Activated T-cell treated with anti-CD3 and anti-CD28 coated beads, Interleukin-2, amount 50 U/mL, for 72 hours (primary cell): ENCODE measurements around the gene MTMR10. TPM values are rescaled to one million over a fixed set of nuclear protein-coding genes. Genes with fewer than 3 reads are reported as not detected.

ENCODE experiments used
- ATAC-seq, 2 donors: fragments of 150-1000 bp; cut with Tn5 transposase; replicated peaks in 1 of 2; 2 replicates each; pipeline ENCODE4 v1.10.0; 2021; ENCODE audit warnings: moderate library complexity in 2 of 2, mild to moderate bottlenecking in 1 of 2
- DNase-seq, 2 donors: peaks; one replicate each; pipeline ENCODE4 v3.0.0; 2021 to 2022; ENCODE audit warnings: mixed read lengths in 1 of 2
- H3K27ac Mint-ChIP-seq: one replicate; pipeline ENCODE4 v1.8.0; 2022; ENCODE audit warnings: mild to moderate bottlenecking, moderate library complexity, mixed read lengths
- H3K27me3 Mint-ChIP-seq: one replicate; pipeline ENCODE4 v1.8.0; 2022; ENCODE audit warnings: low read depth, mixed read lengths
- H3K36me3 Mint-ChIP-seq, 2 donors: one replicate each; pipeline ENCODE4 v1.8.0; 2022; ENCODE audit warnings: mixed read lengths in 2 of 2, mild to moderate bottlenecking in 1 of 2; ENCODE audit not compliant: insufficient read depth in 2 of 2
- H3K4me1 Mint-ChIP-seq: one replicate; pipeline ENCODE4 v1.8.0; 2022; ENCODE audit warnings: low read depth, mixed read lengths
- H3K4me3 Mint-ChIP-seq, 2 donors: one replicate each; pipeline ENCODE4 v1.8.0; 2022; ENCODE audit warnings: mild to moderate bottlenecking in 2 of 2, mixed read lengths in 2 of 2, moderate library complexity in 2 of 2
- H3K9me3 Mint-ChIP-seq, 2 donors: one replicate each; pipeline ENCODE4 v1.8.0; 2022; ENCODE audit warnings: mixed read lengths in 2 of 2
- total RNA-seq, 2 donors: library from RNA; stranded (reverse); gene quantifications; one replicate each; pipeline ENCODE4 v1.2.3, GENCODE V29; 2022

The MTMR10 gene
- total RNA-seq, 2 donors from 2014 or later, result 22.3 to 24.3 TPM

GRCh38 chr15:31001702-31002101 lies 10.3 kb upstream of the MTMR10 start:
- H3K36me3 Mint-ChIP-seq, result no peaks in the 10 kb centered on the region
- ATAC-seq (no peak), DNase-seq (no peak)
- no peak overlapping the region for H3K27ac Mint-ChIP-seq
- peaks cover 14% of the 10 kb centered on the region for H3K27me3 Mint-ChIP-seq
- peaks cover 12% of the 10 kb centered on the region for H3K4me1 Mint-ChIP-seq
- H3K4me3 Mint-ChIP-seq, result no peak overlapping the region
- no peaks in the 10 kb centered on the region for H3K9me3 Mint-ChIP-seq

- H3K4me1 Mint-ChIP-seq, result peaks cover 6% of the 10 kb centered on the region
- ATAC-seq (no peak), DNase-seq (no peak)
- H3K36me3 Mint-ChIP-seq, result no peaks in the 10 kb centered on the region
- no peak overlapping the region for H3K4me3 Mint-ChIP-seq
- no peak overlapping the region for H3K27ac Mint-ChIP-seq
- no peaks in the 10 kb centered on the region for H3K9me3 Mint-ChIP-seq
- peaks cover 6% of the 10 kb centered on the region for H3K27me3 Mint-ChIP-seq
These were observed 8.3 kb upstream of the MTMR10 start for GRCh38 chr15:30999729-31000128.

- H3K27me3 Mint-ChIP-seq, result no peaks in the 10 kb centered on the region
- no peaks in the 10 kb centered on the region for H3K36me3 Mint-ChIP-seq
- DNase-seq, result no peak
- ATAC-seq, result no peak
- H3K4me1 Mint-ChIP-seq, result peaks cover 4% of the 10 kb centered on the region
- H3K27ac Mint-ChIP-seq, result no peak overlapping the region
- no peaks in the 10 kb centered on the region for H3K9me3 Mint-ChIP-seq
- no peak overlapping the region for H3K4me3 Mint-ChIP-seq
These were observed 5.8 kb upstream of the MTMR10 start for GRCh38 chr15:30997270-30997669.

GRCh38 chr15:30992249-30992864 lies 929 bp upstream of the MTMR10 start:
- Mint-ChIP-seq H3K27me3 (no peaks in the 10 kb centered on the region), H3K9me3 (no peaks in the 10 kb centered on the region), H3K4me1 (peaks cover 35% of the 10 kb centered on the region), H3K36me3 (no peaks in the 10 kb centered on the region), H3K4me3 (peak overlapping the region; percentile 87 to 88), H3K27ac (peak overlapping the region; percentile 79)
- DNase-seq, result no peak
- ATAC-seq, result no peak

GRCh38 chr15:30990446-30991254 lies 778 bp downstream of the MTMR10 start:
- Mint-ChIP-seq H3K9me3 (no peaks in the 10 kb centered on the region), H3K27me3 (no peaks in the 10 kb centered on the region), H3K4me3 (peak overlapping the region; percentile 95 to 98), H3K36me3 (no peaks in the 10 kb centered on the region), H3K27ac (peak overlapping the region; percentile 96), H3K4me1 (peaks cover 38% of the 10 kb centered on the region)
- DNase-seq (no peak), ATAC-seq (peak in 1 of 2 donors; percentile 6)

GRCh38 chr15:30990036-30990435 lies 1.4 kb downstream of the MTMR10 start:
- H3K4me3 Mint-ChIP-seq, result peak overlapping the region; percentile 95 to 98
- DNase-seq (peak in 1 of 2 donors; percentile 6), ATAC-seq (no peak)
- H3K9me3 Mint-ChIP-seq, result no peaks in the 10 kb centered on the region
- H3K27ac Mint-ChIP-seq, result peak overlapping the region; percentile 96
- H3K36me3 Mint-ChIP-seq, result no peaks in the 10 kb centered on the region
- H3K4me1 Mint-ChIP-seq, result peaks cover 44% of the 10 kb centered on the region
- no peaks in the 10 kb centered on the region for H3K27me3 Mint-ChIP-seq

GRCh38 chr15:30985081-30985531 lies 6.3 kb downstream of the MTMR10 start:
- H3K36me3 Mint-ChIP-seq, result peaks cover 0 to 8% of the 10 kb centered on the region in 2 donors
- peaks cover 54% of the 10 kb centered on the region for H3K4me1 Mint-ChIP-seq
- H3K9me3 Mint-ChIP-seq, result no peaks in the 10 kb centered on the region
- ATAC-seq (no peak), DNase-seq (no peak)
- H3K4me3 Mint-ChIP-seq, result no peak overlapping the region
- H3K27ac Mint-ChIP-seq, result no peak overlapping the region
- H3K27me3 Mint-ChIP-seq, result no peaks in the 10 kb centered on the region

GRCh38 chr15:30984542-30984941 lies 6.9 kb downstream of the MTMR10 start:
- ATAC-seq (no peak), DNase-seq (no peak)
- H3K27ac Mint-ChIP-seq, result no peak overlapping the region
- H3K4me3 Mint-ChIP-seq, result no peak overlapping the region
- H3K27me3 Mint-ChIP-seq, result no peaks in the 10 kb centered on the region
- H3K9me3 Mint-ChIP-seq, result no peaks in the 10 kb centered on the region
- H3K36me3 Mint-ChIP-seq, result peaks cover 0 to 8% of the 10 kb centered on the region in 2 donors
- H3K4me1 Mint-ChIP-seq, result peaks cover 49% of the 10 kb centered on the region

GRCh38 chr15:30984118-30984517 lies 7.3 kb downstream of the MTMR10 start:
- no peak overlapping the region for H3K4me3 Mint-ChIP-seq
- H3K4me1 Mint-ChIP-seq, result peaks cover 50% of the 10 kb centered on the region
- H3K9me3 Mint-ChIP-seq, result no peaks in the 10 kb centered on the region
- DNase-seq, result no peak
- H3K36me3 Mint-ChIP-seq, result peaks cover 0 to 9% of the 10 kb centered on the region in 2 donors
- no peak overlapping the region for H3K27ac Mint-ChIP-seq
- H3K27me3 Mint-ChIP-seq, result no peaks in the 10 kb centered on the region
- no peak for ATAC-seq

- ATAC-seq, result no peak
- H3K9me3 Mint-ChIP-seq, result no peaks in the 10 kb centered on the region
- no peaks in the 10 kb centered on the region for H3K27me3 Mint-ChIP-seq
- H3K36me3 Mint-ChIP-seq, result peaks cover 0 to 13% of the 10 kb centered on the region in 2 donors
- peaks cover 29% of the 10 kb centered on the region for H3K4me1 Mint-ChIP-seq
- H3K27ac Mint-ChIP-seq, result no peak overlapping the region
- H3K4me3 Mint-ChIP-seq, result no peak overlapping the region
- no peak for DNase-seq
These were observed 12.0 kb downstream of the MTMR10 start for GRCh38 chr15:30979457-30979856.

GRCh38 chr15:30978328-30978727 lies 13.1 kb downstream of the MTMR10 start:
- Mint-ChIP-seq H3K4me3 (no peak overlapping the region), H3K27ac (no peak overlapping the region), H3K36me3 (peaks cover 0 to 15% of the 10 kb centered on the region in 2 donors), H3K4me1 (peaks cover 19% of the 10 kb centered on the region), H3K27me3 (no peaks in the 10 kb centered on the region), H3K9me3 (no peaks in the 10 kb centered on the region)
- ATAC-seq (no peak), DNase-seq (no peak)

GRCh38 chr15:30974112-30974511 lies 17.3 kb downstream of the MTMR10 start:
- no peak overlapping the region for H3K27ac Mint-ChIP-seq
- no peak overlapping the region for H3K4me3 Mint-ChIP-seq
- H3K9me3 Mint-ChIP-seq, result no peaks in the 10 kb centered on the region
- ATAC-seq (no peak), DNase-seq (no peak)
- H3K36me3 Mint-ChIP-seq, result peaks cover 4 to 14% of the 10 kb centered on the region in 2 donors
- H3K4me1 Mint-ChIP-seq, result peaks cover 23% of the 10 kb centered on the region
- no peaks in the 10 kb centered on the region for H3K27me3 Mint-ChIP-seq

GRCh38 chr15:30973379-30973778 lies 18.0 kb downstream of the MTMR10 start:
- no peaks in the 10 kb centered on the region for H3K27me3 Mint-ChIP-seq
- ATAC-seq (no peak), DNase-seq (no peak)
- no peak overlapping the region for H3K27ac Mint-ChIP-seq
- H3K4me1 Mint-ChIP-seq, result peaks cover 19% of the 10 kb centered on the region
- H3K4me3 Mint-ChIP-seq, result no peak overlapping the region
- H3K36me3 Mint-ChIP-seq, result peaks cover 4 to 11% of the 10 kb centered on the region in 2 donors
- H3K9me3 Mint-ChIP-seq, result no peaks in the 10 kb centered on the region
